K562 (cell line): ENCODE data around the gene IKZF3. TPM values are rescaled to one million over a fixed set of nuclear protein-coding genes. Genes with fewer than 3 reads are reported as not detected.
A peak's percentile ranks its signal among the peaks of the same experiment; 100 is the strongest.

Experiments used
- BMI1 ChIP-seq: fragments of 150-350 bp; IDR thresholded peaks from 2 replicates; pipeline ENCODE4 v1.6.1; 2014; ENCODE audit warnings: low read length
- BRD9 ChIP-seq: fragments of 450-650 bp; IDR thresholded peaks from 2 replicates; pipeline ENCODE4 v1.6.1; 2018; ENCODE audit warnings: low read depth; ENCODE audit not compliant: partially characterized antibody
- BRF2 ChIP-seq: IDR thresholded peaks from 3 replicates; pipeline ENCODE4 v1.6.1; 2011; ENCODE audit warnings: borderline replicate concordance, mild to moderate bottlenecking; ENCODE audit not compliant: insufficient read length, insufficient read depth
- CBX2 ChIP-seq: fragments of 200-600 bp; sonication (generic); IDR thresholded peaks from one replicate; pipeline ENCODE4 v1.6.1; 2012; ENCODE audit warnings: mild to moderate bottlenecking, low read length, inconsistent platforms; ENCODE audit not compliant: insufficient read depth, poor library complexity, severe bottlenecking
- FOXJ2 ChIP-seq: fragments of 200-800 bp; sonication (Bioruptor generic); IDR thresholded peaks from 2 replicates; pipeline ENCODE4 v1.6.1; 2016; ENCODE audit warnings: missing genetic modification characterization, missing compliant biosample characterization
- FOXJ3 ChIP-seq: sonication (generic); formaldehyde crosslinking; IDR thresholded peaks from 2 replicates; pipeline ENCODE4 v1.4.0; 2020; ENCODE audit warnings: mild to moderate bottlenecking, missing genetic modification reagents
- JUND ChIP-seq, 2 experiments: IDR thresholded peaks; 2 replicates in 1 of 2; 3 replicates in 1 of 2; pipeline ENCODE4 v1.6.1; 2011; ENCODE audit warnings: borderline replicate concordance in 2 of 2, low read depth in 2 of 2, low read length in 2 of 2, improper control_type of control experiment in 1 of 2, missing biosample characterization in 1 of 2, missing genetic modification characterization in 1 of 2, missing genetic modification reagents in 1 of 2
- MTF1 ChIP-seq: fragments of 250-450 bp; sonication (Bioruptor Pico); IDR thresholded peaks from 2 replicates; pipeline ENCODE4 v1.9.0; 2021; ENCODE audit warnings: moderate library complexity, mild to moderate bottlenecking, inconsistent platforms, borderline replicate concordance
- NFRKB ChIP-seq: fragments of 450-650 bp; IDR thresholded peaks from 2 replicates; pipeline ENCODE4 v1.6.1; 2016; ENCODE audit warnings: low read depth
- OTX1 ChIP-seq: fragments of 450-650 bp; formaldehyde crosslinking; IDR thresholded peaks from 2 replicates; pipeline ENCODE4 v1.4.0; 2022; ENCODE audit warnings: mild to moderate bottlenecking
- PREB ChIP-seq: sonication (generic); formaldehyde crosslinking; IDR thresholded peaks from 2 replicates; pipeline ENCODE4 v1.8.1; 2023; ENCODE audit warnings: mild to moderate bottlenecking, missing genetic modification reagents
- SETDB1 ChIP-seq: IDR thresholded peaks from one replicate; pipeline ENCODE4 v1.6.1; 2012; ENCODE audit warnings: low read length, control low read depth, inconsistent platforms
- SNIP1 ChIP-seq: fragments of 450-650 bp; IDR thresholded peaks from 2 replicates; pipeline ENCODE4 v1.7.1; 2017; ENCODE audit warnings: low read depth, mild to moderate bottlenecking
- SREBF1 ChIP-seq: fragments of 150-350 bp; IDR thresholded peaks from 2 replicates; pipeline ENCODE4 v1.6.1; 2014; ENCODE audit warnings: antibody characterized with exemption, low read depth, low read length, borderline replicate concordance
- ZBTB7A ChIP-seq: IDR thresholded peaks from 2 replicates; pipeline ENCODE4 v1.6.1; 2011; ENCODE audit warnings: low read depth, mild to moderate bottlenecking, low read length, moderate library complexity, borderline replicate concordance; ENCODE audit not compliant: control insufficient read depth
- ZBTB8A ChIP-seq: fragments of 450-650 bp; IDR thresholded peaks from 2 replicates; pipeline ENCODE4 v1.6.1; 2018; ENCODE audit warnings: mild to moderate bottlenecking, moderate library complexity; ENCODE audit not compliant: partially characterized antibody
- ZNF217 ChIP-seq: sonication (generic); formaldehyde crosslinking; IDR thresholded peaks from 2 replicates; pipeline ENCODE4 v1.8.0; 2022; ENCODE audit warnings: mild to moderate bottlenecking, missing genetic modification reagents
- polyA plus RNA-seq, 8 experiments: library from polyadenylated mRNA; depleted of rRNA in 4 of 8; stranded (reverse) in 5 of 8; unstranded in 3 of 8; fragments of >200 nt; fragmentation: Nextera tagmentation in 2 of 8; fragmentation: Illumina TruSeq in 1 of 8; extraction: Ambion mirVana in 2 of 8; extraction: Trizol in 1 of 8; gene quantifications; 2 replicates each; pipeline versions ENCODE4 v1.2.1 to v1.2.3, GENCODE V29; 2011 to 2014; ENCODE audit warnings: inconsistent platforms in 1 of 8, missing spikeins in 1 of 8
- total RNA-seq, 7 experiments: library from RNA; depleted of rRNA in 6 of 7; stranded (reverse); fragments of >200 nt in 6 of 7; fragmentation: Illumina TruSeq in 2 of 7; extraction: Trizol in 2 of 7; gene quantifications; 2 replicates each; pipeline versions ENCODE4 v1.2.1 to v1.2.3, GENCODE V29; 2011 to 2021; ENCODE audit warnings: low replicate concordance in 1 of 7
- TF ChIP-seq, protein P1 (sequence below): sonication (generic); formaldehyde crosslinking; IDR thresholded peaks from 2 replicates; pipeline ENCODE4 v1.8.1; 2023; ENCODE audit warnings: mild to moderate bottlenecking, missing genetic modification reagents
- TF ChIP-seq, protein P2 (sequence below), 3 experiments: fragments of 200-800 bp in 1 of 3; fragments of 250-450 bp in 1 of 3; fragments of 450-650 bp in 1 of 3; sonication (Bioruptor Pico) in 1 of 3; sonication (Bioruptor generic) in 1 of 3; formaldehyde crosslinking in 1 of 3; IDR thresholded peaks; 2 replicates each; pipeline versions ENCODE4 v1.6.1 to v1.8.0; 2016 to 2022; ENCODE audit warnings: mild to moderate bottlenecking in 2 of 3, missing genetic modification characterization in 2 of 3, missing compliant biosample characterization in 1 of 3, moderate library complexity in 1 of 3

IKZF3 gene
- total and polyA plus RNA-seq, 9 of the 15 experiments (the other 6 are each of a cell fraction or from before 2014, with no cell fraction given): 0.06 to 1.6 (median 0.62) TPM

GRCh38 chr17:39863918-39864746 lies at the start of gene IKZF3 (continued):
- no peak for TF ChIP-seq PREB (CRISPR knock-in tag)
- no peak for TF ChIP-seq FOXJ2 (tag)
- no peak for TF ChIP-seq BRD9
- no peak for TF ChIP-seq SREBF1
- no peak for TF ChIP-seq ZBTB7A
- TF ChIP-seq, protein P1, sequence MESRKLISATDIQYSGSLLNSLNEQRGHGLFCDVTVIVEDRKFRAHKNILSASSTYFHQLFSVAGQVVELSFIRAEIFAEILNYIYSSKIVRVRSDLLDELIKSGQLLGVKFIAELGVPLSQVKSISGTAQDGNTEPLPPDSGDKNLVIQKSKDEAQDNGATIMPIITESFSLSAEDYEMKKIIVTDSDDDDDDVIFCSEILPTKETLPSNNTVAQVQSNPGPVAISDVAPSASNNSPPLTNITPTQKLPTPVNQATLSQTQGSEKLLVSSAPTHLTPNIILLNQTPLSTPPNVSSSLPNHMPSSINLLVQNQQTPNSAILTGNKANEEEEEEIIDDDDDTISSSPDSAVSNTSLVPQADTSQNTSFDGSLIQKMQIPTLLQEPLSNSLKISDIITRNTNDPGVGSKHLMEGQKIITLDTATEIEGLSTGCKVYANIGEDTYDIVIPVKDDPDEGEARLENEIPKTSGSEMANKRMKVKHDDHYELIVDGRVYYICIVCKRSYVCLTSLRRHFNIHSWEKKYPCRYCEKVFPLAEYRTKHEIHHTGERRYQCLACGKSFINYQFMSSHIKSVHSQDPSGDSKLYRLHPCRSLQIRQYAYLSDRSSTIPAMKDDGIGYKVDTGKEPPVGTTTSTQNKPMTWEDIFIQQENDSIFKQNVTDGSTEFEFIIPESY (CRISPR knock-in tag): no peak
- TF ChIP-seq BRF2: no peak
- no peak for TF ChIP-seq FOXJ3 (CRISPR knock-in tag)
- TF ChIP-seq ZBTB8A: no peak
- no peak for TF ChIP-seq MTF1 (CRISPR knock-in tag)
- no peak for TF ChIP-seq ZNF217 (CRISPR knock-in tag)
- no peak for TF ChIP-seq NFRKB
- TF ChIP-seq SETDB1: no peak
- TF ChIP-seq CBX2: peak; percentile 80
- no peak for TF ChIP-seq BMI1
- TF ChIP-seq, protein P2, sequence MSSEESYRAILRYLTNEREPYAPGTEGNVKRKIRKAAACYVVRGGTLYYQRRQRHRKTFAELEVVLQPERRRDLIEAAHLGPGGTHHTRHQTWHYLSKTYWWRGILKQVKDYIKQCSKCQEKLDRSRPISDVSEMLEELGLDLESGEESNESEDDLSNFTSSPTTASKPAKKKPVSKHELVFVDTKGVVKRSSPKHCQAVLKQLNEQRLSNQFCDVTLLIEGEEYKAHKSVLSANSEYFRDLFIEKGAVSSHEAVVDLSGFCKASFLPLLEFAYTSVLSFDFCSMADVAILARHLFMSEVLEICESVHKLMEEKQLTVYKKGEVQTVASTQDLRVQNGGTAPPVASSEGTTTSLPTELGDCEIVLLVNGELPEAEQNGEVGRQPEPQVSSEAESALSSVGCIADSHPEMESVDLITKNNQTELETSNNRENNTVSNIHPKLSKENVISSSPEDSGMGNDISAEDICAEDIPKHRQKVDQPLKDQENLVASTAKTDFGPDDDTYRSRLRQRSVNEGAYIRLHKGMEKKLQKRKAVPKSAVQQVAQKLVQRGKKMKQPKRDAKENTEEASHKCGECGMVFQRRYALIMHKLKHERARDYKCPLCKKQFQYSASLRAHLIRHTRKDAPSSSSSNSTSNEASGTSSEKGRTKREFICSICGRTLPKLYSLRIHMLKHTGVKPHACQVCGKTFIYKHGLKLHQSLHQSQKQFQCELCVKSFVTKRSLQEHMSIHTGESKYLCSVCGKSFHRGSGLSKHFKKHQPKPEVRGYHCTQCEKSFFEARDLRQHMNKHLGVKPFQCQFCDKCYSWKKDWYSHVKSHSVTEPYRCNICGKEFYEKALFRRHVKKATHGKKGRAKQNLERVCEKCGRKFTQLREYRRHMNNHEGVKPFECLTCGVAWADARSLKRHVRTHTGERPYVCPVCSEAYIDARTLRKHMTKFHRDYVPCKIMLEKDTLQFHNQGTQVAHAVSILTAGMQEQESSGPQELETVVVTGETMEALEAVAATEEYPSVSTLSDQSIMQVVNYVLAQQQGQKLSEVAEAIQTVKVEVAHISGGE (CRISPR knock-in tag; IDR thresholded peaks at IDR 0.05): no peak
- no peak; the same call in 1 of the 2 replicates for TF ChIP-seq JUND (IDR thresholded peaks at IDR 0.05; ENCODE audit: borderline replicate concordance, low read depth, low read length)
- no peak for TF ChIP-seq JUND (tag; IDR thresholded peaks at IDR 0.05; ENCODE audit: borderline replicate concordance, low read depth, low read length)
- TF ChIP-seq OTX1: no peak
- no peak for TF ChIP-seq SNIP1
